Thyroid gland (tissue), 4 donors: ENCODE data around the gene SHC3. TPM values are rescaled to one million over a fixed set of nuclear protein-coding genes. Genes with fewer than 3 reads are reported as not detected.

Experiments
- DNase-seq, 2 donors: peaks; one replicate each; pipeline ENCODE4 v3.0.0-alpha.2; 2019
- H3K27ac ChIP-seq, 3 donors: fragments of 200-600 bp; sonication (generic); 1 replicate in 2 of 3; 2 replicates in 1 of 3; pipeline ENCODE4 v1.5.1; 2016 to 2019; ENCODE audit warnings: mild to moderate bottlenecking in 1 of 3, moderate library complexity in 1 of 3
- H3K27me3 ChIP-seq: fragments of 200-600 bp; sonication (generic); one replicate; pipeline ENCODE4 v1.5.1; 2019
- H3K36me3 ChIP-seq, 2 donors: fragments of 200-600 bp; sonication (generic); one replicate each; pipeline ENCODE4 v1.5.1; 2016 to 2019
- H3K4me1 ChIP-seq, 2 donors: fragments of 200-600 bp; sonication (generic); one replicate each; pipeline ENCODE4 v1.5.1; 2017 to 2019
- H3K4me3 ChIP-seq, 3 donors: fragments of 200-600 bp; sonication (generic); replicated peaks in 1 of 3; 1 replicate in 2 of 3; 2 replicates in 1 of 3; pipeline ENCODE4 v1.5.1; 2016; ENCODE audit warnings: mild to moderate bottlenecking in 1 of 3
- H3K9me3 ChIP-seq: fragments of 200-600 bp; sonication (generic); one replicate; pipeline ENCODE4 v1.5.1; 2017
- POLR2A ChIP-seq, 2 donors: fragments of 450-650 bp; IDR thresholded peaks; one replicate each; pipeline ENCODE4 v1.6.1; 2017; ENCODE audit warnings: antibody characterized with exemption in 2 of 2, mild to moderate bottlenecking in 2 of 2, moderate library complexity in 1 of 2
- WGBS, 2 donors: methylation state at CpG; one replicate each; pipeline ENCODE4 v1.1.5; 2017; 5-methylcytosine and 5-hydroxymethylcytosine counted together
- intact Hi-C: fragments of 100-400 bp; cut with DNase I; formaldehyde crosslinking; loops from one replicate; pipeline ENCODE4 v1.15.1; 2023
- total RNA-seq, 4 donors: library from RNA; depleted of rRNA; stranded (reverse); fragments of >200 nt; gene quantifications; one replicate each; pipeline ENCODE4 v1.2.3, GENCODE V29; 2016
- TF ChIP-seq, protein P1 (sequence below), 6 experiments: fragments of 200-600 bp in 3 of 6; fragments of 450-650 bp in 3 of 6; sonication (generic) in 3 of 6; IDR thresholded peaks; one replicate each; pipeline ENCODE4 v1.5.1; 2016 to 2019; ENCODE audit warnings: antibody characterized with exemption in 6 of 6, mild to moderate bottlenecking in 2 of 6, inconsistent platforms in 1 of 6, moderate library complexity in 1 of 6

SHC3 gene
- total RNA-seq, 4 donors from 2014 or later: 0.40 to 5.9 (median 1.2) TPM

- no peaks in the 10 kb centered on the region for H3K36me3 ChIP-seq
- intact Hi-C loops: no loop called here
- TF ChIP-seq, protein P1, sequence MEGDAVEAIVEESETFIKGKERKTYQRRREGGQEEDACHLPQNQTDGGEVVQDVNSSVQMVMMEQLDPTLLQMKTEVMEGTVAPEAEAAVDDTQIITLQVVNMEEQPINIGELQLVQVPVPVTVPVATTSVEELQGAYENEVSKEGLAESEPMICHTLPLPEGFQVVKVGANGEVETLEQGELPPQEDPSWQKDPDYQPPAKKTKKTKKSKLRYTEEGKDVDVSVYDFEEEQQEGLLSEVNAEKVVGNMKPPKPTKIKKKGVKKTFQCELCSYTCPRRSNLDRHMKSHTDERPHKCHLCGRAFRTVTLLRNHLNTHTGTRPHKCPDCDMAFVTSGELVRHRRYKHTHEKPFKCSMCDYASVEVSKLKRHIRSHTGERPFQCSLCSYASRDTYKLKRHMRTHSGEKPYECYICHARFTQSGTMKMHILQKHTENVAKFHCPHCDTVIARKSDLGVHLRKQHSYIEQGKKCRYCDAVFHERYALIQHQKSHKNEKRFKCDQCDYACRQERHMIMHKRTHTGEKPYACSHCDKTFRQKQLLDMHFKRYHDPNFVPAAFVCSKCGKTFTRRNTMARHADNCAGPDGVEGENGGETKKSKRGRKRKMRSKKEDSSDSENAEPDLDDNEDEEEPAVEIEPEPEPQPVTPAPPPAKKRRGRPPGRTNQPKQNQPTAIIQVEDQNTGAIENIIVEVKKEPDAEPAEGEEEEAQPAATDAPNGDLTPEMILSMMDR (IDR thresholded peaks at IDR 0.05): no peak
- TF ChIP-seq POLR2A (IDR thresholded peaks at IDR 0.05): no peak
- no peaks in the 10 kb centered on the region for H3K4me1 ChIP-seq
- DNase-seq: no peak
- 84 to 90% methylated on average over 5 of the region's 5 CpGs for WGBS, 2 donors
- H3K27me3 ChIP-seq: no peaks in the 10 kb centered on the region
- H3K4me3 ChIP-seq: no peak overlapping the region
- no peaks in the 10 kb centered on the region for H3K9me3 ChIP-seq
- no peak overlapping the region for H3K27ac ChIP-seq
Measured at GRCh38 chr9:89223396-89223977, 44.9 kb upstream of the SHC3 start.

- intact Hi-C loops: no loop called here
- 90 to 95% methylated on average over 5 of the region's 5 CpGs for WGBS, 2 donors
Measured at GRCh38 chr9:89219637-89220036, 41.0 kb upstream of the SHC3 start.

DNA sequence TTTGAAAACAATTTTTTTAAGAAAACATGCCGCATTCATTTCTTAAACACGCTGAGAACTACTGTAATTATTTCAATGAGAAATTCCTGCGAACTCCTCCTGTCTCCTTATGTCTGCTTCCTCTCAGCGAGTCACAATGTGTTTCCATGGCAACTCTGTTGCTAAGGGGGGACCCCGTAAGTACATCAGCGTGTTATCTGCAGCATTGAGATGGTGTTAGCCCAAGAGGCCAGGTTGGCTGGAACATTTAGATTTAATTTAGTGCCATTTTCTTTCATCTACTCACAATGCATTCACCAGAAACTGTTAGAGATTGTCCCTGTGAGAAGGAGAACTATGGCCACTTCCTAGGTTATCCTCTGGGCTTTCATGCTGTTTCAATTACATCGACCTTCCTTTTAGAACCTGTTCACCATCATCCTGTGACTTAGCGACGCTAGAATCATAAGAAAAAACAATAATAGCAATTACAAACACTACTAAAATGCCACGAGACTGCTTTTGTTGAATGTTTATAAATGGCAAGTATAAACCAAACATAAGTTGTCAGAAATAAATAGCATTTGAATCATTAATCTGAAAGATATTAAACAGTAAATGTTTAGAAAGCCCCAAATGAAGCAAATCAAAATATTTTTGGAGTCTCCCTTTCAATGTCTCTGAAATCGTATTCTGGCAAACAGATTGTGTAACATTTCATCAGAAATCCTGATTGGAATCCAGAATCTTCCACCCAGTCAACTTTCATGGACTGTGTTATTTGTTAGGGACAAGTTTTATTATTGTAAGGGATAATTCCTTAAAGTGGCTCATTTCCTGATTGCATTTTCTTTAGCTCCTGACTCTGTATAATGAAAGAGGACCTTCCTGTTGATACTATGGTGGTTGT, 39.7 kb upstream of the SHC3 start:
- no peaks in the 10 kb centered on the region for H3K4me1 ChIP-seq
- no peaks in the 10 kb centered on the region for H3K9me3 ChIP-seq
- no peaks in the 10 kb centered on the region for H3K36me3 ChIP-seq
- no peak for DNase-seq
- intact Hi-C loops: no loop called here
- H3K27me3 ChIP-seq: no peaks in the 10 kb centered on the region
- no peak overlapping the region for H3K27ac ChIP-seq
- TF ChIP-seq POLR2A (IDR thresholded peaks at IDR 0.05): no peak
- TF ChIP-seq, protein P1 (IDR thresholded peaks at IDR 0.05): no peak
- H3K4me3 ChIP-seq: no peak overlapping the region
- 50 to 58% methylated on average over 11 of the region's 11 CpGs for WGBS, 2 donors

More at GRCh38 chr9:89219637-89220036, 41.0 kb upstream of the SHC3 start:
- H3K9me3 ChIP-seq: no peaks in the 10 kb centered on the region
- TF ChIP-seq POLR2A (IDR thresholded peaks at IDR 0.05): no peak
- TF ChIP-seq, protein P1 (IDR thresholded peaks at IDR 0.05): no peak
- no peaks in the 10 kb centered on the region for H3K4me1 ChIP-seq
- no peak overlapping the region for H3K4me3 ChIP-seq
- DNase-seq: no peak
- H3K27me3 ChIP-seq: no peaks in the 10 kb centered on the region
- H3K27ac ChIP-seq: no peak overlapping the region
- H3K36me3 ChIP-seq: no peaks in the 10 kb centered on the region

DNA sequence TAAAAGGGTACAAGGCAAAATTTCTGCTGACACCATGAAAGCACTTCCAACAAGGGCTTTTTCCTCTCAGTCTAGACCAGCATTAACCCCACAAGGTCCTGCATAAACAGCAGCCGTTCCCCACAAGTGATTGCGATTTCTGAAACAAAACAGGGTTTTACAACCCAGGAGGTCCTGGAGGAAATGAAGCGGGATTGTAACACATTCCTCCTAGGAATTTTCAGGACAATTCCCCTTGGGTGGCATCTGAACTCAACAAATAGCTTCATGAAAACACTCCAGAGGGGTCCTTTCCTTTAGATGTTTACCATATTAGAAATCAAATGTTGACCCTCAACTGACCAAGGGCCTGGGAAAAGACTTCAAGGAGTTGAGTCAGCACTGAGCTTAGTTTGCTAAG, 36.7 kb upstream of the SHC3 start:
- intact Hi-C loops: no loop called here
- TF ChIP-seq POLR2A (IDR thresholded peaks at IDR 0.05): no peak
- TF ChIP-seq, protein P1 (IDR thresholded peaks at IDR 0.05): no peak
- H3K4me1 ChIP-seq: no peaks in the 10 kb centered on the region
- no peaks in the 10 kb centered on the region for H3K27me3 ChIP-seq
- DNase-seq: no peak
- WGBS, 2 donors: 74 to 75% methylated on average over 3 of the region's 3 CpGs
- H3K27ac ChIP-seq: no peak overlapping the region
- H3K4me3 ChIP-seq: no peak overlapping the region
- no peaks in the 10 kb centered on the region for H3K36me3 ChIP-seq
- H3K9me3 ChIP-seq: no peaks in the 10 kb centered on the region

DNA sequence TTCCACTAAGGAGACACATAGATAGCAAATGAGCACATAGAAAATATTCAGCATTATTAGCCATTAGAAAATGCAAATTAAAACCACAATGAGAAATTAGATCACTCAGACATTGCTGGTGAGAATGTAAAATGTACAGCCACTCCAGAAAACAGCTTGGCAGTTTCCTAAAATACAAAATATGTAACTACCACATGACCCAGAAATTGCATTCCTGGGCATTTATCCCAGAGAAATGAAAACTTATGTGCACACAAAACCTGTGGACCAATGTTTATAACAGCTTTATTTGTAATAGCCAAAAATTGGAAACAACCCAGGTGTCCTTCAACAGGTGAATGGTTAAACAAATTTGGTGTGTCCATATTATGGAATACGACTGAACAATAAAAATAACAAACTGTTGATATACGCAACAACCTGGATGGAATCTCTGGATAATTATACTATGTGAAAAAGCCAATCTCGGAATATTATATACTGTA, 34.8 kb upstream of the SHC3 start:
- Histone ChIP-seq H3K27me3 (no peaks in the 10 kb centered on the region), H3K9me3 (no peaks in the 10 kb centered on the region), H3K4me3 (no peak overlapping the region), H3K27ac (no peak overlapping the region), H3K4me1 (no peaks in the 10 kb centered on the region), H3K36me3 (no peaks in the 10 kb centered on the region)
- TF ChIP-seq, protein P1 (IDR thresholded peaks at IDR 0.05): no peak
- TF ChIP-seq POLR2A (IDR thresholded peaks at IDR 0.05): no peak
- DNase-seq: no peak
- WGBS, 2 donors: 91 to 93% methylated on average over 3 of the region's 3 CpGs
- intact Hi-C loops: no loop called here
